BJ (cell line): Measurements from ENCODE around the gene MTFP1. TPM values are rescaled to one million over a fixed set of nuclear protein-coding genes. Genes with fewer than 3 reads are reported as not detected.

ENCODE experiments used
- CTCF ChIA-PET: fragments of 350-600 bp; formaldehyde crosslinking; extraction: SDS; loops from one replicate; lab custom pipeline; 2021; ENCODE audit warnings: antibody characterized with exemption, inconsistent platforms; lab: Yijun Ruan, JAX
- POLR2A ChIA-PET: fragments of 300-600 bp; sonication (Branson Sonifier 250); formaldehyde crosslinking; extraction: SDS; loops from one replicate; lab custom pipeline; 2021; ENCODE audit warnings: antibody characterized with exemption; lab: Charles Lee
- DNase-seq: peaks from one replicate; pipeline ENCODE4 v3.0.0-alpha.2; 2011; ENCODE audit warnings: low read depth
- H3K27me3 ChIP-seq: 2 replicates; pipeline ENCODE4 v1.6.0; 2011; ENCODE audit warnings: low read length; ENCODE audit not compliant: control insufficient read depth, insufficient read depth
- H3K36me3 ChIP-seq: 2 replicates; pipeline ENCODE4 v1.5.1; 2011; ENCODE audit warnings: low read length; ENCODE audit not compliant: control insufficient read depth, insufficient read depth
- H3K4me3 ChIP-seq: 2 replicates; pipeline ENCODE4 v1.5.1; 2011; ENCODE audit warnings: low read depth, mild to moderate bottlenecking, control low read depth, low read length
- polyA minus RNA-seq: library from RNA; depleted of rRNA, polyadenylated mRNA; stranded (reverse); fragments of >200 nt; gene quantifications from 2 replicates; pipeline ENCODE4 v1.2.3, GENCODE V29; 2011; rRNA and poly(A)+ RNA removed
- polyA plus RNA-seq: library from polyadenylated mRNA; depleted of rRNA; stranded (reverse); fragments of >200 nt; gene quantifications from 2 replicates; pipeline ENCODE4 v1.2.3, GENCODE V29; 2011; rRNA removed
- TF ChIP-seq, protein P1 (sequence below): IDR thresholded peaks from 2 replicates; pipeline ENCODE4 v1.5.1; 2011; ENCODE audit warnings: low read depth, mild to moderate bottlenecking, control low read depth, inconsistent platforms, low read length, moderate library complexity; ENCODE audit not compliant: insufficient read depth

The MTFP1 gene, protein sequence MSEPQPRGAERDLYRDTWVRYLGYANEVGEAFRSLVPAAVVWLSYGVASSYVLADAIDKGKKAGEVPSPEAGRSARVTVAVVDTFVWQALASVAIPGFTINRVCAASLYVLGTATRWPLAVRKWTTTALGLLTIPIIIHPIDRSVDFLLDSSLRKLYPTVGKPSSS
- polyA plus RNA-seq (4.9 and 8.3 TPM in 2 replicates), polyA minus RNA-seq (1.9 and 5.3 TPM in 2 replicates)

- ChIA-PET POLR2A (interaction anchor here (0.6 kb wide), 1 partner anchor 22 kb away, joined by 13 read pairs; no protein-coding TSS in a partner anchor), CTCF (interaction anchor here (0.6 to 6.3 kb wide), 23 partner anchors 8 to 990 kb away, joined by 3 to 37 read pairs (median 4); partner anchors contain the start of genes CASTOR1, RNF215 and SEC14L2)
- Histone ChIP-seq H3K27me3 (no peaks in the 10 kb centered on the region), H3K4me3 (peak within 1 kb of the TSS; percentile 62), H3K36me3 (no peaks in the 10 kb centered on the region; the same call in 1 of the 2 replicates)
- TF ChIP-seq, protein P1, sequence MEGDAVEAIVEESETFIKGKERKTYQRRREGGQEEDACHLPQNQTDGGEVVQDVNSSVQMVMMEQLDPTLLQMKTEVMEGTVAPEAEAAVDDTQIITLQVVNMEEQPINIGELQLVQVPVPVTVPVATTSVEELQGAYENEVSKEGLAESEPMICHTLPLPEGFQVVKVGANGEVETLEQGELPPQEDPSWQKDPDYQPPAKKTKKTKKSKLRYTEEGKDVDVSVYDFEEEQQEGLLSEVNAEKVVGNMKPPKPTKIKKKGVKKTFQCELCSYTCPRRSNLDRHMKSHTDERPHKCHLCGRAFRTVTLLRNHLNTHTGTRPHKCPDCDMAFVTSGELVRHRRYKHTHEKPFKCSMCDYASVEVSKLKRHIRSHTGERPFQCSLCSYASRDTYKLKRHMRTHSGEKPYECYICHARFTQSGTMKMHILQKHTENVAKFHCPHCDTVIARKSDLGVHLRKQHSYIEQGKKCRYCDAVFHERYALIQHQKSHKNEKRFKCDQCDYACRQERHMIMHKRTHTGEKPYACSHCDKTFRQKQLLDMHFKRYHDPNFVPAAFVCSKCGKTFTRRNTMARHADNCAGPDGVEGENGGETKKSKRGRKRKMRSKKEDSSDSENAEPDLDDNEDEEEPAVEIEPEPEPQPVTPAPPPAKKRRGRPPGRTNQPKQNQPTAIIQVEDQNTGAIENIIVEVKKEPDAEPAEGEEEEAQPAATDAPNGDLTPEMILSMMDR: no peak; the same call in 1 of the 2 replicates
- DNase-seq: no peak
Measured at GRCh38 chr22:30425616-30426387, at the start of gene MTFP1. Gene MTFP1 (plus strand): TSS chr22:30425768. CDS start chr22:30425880, 112 bp downstream.

DNA sequence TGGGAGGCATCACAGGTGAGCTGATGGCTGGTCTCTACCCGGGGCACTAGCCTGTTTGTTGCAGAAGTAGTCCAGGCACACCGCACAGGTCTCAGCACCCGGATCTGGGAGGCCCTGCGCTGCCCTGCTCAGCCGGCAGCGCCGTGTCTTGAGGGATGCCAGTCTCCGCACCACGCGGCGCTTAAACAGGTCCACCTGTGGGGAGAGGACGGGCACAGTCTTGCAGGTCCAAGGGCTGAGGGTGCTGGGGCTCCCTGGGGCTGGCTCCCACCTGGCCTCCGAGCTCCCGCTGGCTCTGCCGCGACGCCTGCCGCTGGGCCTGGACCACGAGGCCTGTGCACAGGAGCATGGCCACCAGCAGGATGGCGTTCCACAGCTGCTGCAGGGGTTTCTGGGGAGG, 45.6 kb upstream of the MTFP1 start:
- CTCF ChIA-PET: interaction anchor here (1.1 to 19.7 kb wide), 4 partner anchors 11 to 124 kb away, joined by 6 to 204 read pairs (median 6); partner anchors contain the start of gene CASTOR1
- TF ChIP-seq, protein P1: no peak
- Histone ChIP-seq H3K27me3 (no peaks in the 10 kb centered on the region), H3K36me3 (peaks cover 20% of the 10 kb centered on the region), H3K4me3 (no peak overlapping the region)
- POLR2A ChIA-PET: no interaction called here
- no peak for DNase-seq

DNA sequence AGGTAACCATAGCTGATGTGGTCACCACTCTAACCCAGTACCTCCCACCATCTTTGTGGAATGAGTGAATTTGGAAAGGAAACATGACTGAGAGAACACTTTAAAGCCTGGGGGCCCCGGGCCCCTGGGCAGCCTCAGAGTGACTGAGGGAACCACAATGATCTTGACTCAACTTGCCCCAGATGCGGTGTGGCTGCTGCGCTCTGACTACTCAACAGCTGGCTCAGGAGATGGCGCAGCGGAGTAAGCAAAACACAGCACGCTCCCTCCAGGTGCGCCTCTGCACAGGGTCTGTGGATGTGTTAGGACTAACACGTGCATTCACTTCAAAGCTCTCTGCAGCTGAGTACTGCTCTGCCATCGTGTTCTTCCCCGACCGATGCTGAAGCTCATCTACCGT, 44.3 kb upstream of the MTFP1 start:
- ChIA-PET CTCF (interaction anchor here (1.1 to 19.7 kb wide), 4 partner anchors 94 to 273 kb away, joined by 3 to 204 read pairs (median 5); partner anchors contain the start of gene CASTOR1), POLR2A (no interaction called here)
- TF ChIP-seq, protein P1: no peak
- Histone ChIP-seq H3K36me3 (peaks cover 20% of the 10 kb centered on the region), H3K4me3 (no peak overlapping the region), H3K27me3 (no peaks in the 10 kb centered on the region)
- DNase-seq: no peak

GRCh38 chr22:30382340-30382739, 43.2 kb upstream of the MTFP1 start:
- Histone ChIP-seq H3K4me3 (no peak overlapping the region), H3K36me3 (peaks cover 20% of the 10 kb centered on the region), H3K27me3 (no peaks in the 10 kb centered on the region)
- CTCF ChIA-PET: interaction anchor here (1.0 to 19.7 kb wide), 4 partner anchors 8 to 119 kb away, joined by 4 to 204 read pairs (median 4); partner anchors contain the start of gene CASTOR1
- TF ChIP-seq, protein P1: no peak
- no peak for DNase-seq
- POLR2A ChIA-PET: no interaction called here

DNA sequence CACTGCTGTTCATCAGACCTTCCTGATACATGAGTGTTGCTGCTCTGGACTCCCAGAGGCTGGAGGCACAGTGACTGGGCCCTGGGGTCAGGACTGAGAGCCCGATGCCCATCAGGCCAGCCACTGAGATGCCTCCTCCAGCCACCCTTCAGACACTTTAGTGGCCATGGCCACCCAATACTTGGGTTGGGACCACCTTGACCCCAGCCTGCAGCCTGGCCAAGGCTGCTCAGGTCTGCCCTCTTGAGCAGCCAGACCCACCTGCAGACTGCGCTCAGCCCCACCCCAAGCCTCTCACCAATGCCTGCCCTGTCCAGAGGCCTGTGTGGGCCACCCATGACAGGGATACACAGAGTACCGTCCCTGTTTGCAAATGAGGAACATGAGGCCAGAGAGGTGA, 42.5 kb upstream of the MTFP1 start:
- Histone ChIP-seq H3K4me3 (no peak overlapping the region), H3K27me3 (no peaks in the 10 kb centered on the region), H3K36me3 (peaks cover 20% of the 10 kb centered on the region)
- DNase-seq: no peak
- TF ChIP-seq, protein P1: no peak
- CTCF ChIA-PET: interaction anchor here (1.0 to 19.7 kb wide), 5 partner anchors 9 to 120 kb away, joined by 4 to 204 read pairs (median 4); partner anchors contain the start of gene CASTOR1
- POLR2A ChIA-PET: no interaction called here
